ENCODE measurements around the gene B3GNT4. TPM values are rescaled to one million over a fixed set of nuclear protein-coding genes. Genes with fewer than 3 reads are reported as not detected.
A peak's percentile ranks its signal among the peaks of the same experiment; 100 is the strongest.

The B3GNT4 gene
- total and polyA plus RNA-seq, 7 donors, result under 0.01 to 1.0 (median 0.55) TPM; not detected in 2

- Histone ChIP-seq H3K27ac (peak within 1 kb of the TSS; percentile 94 to 98 (median 96)), H3K9me3 (no peaks in the 10 kb centered on the region), H3K36me3 (peaks cover 7 to 49% (median 12%) of the 10 kb centered on the region in 4 donors), H3K27me3 (no peaks in the 10 kb centered on the region), H3K4me1 (peaks cover 0 to 36% (median 25%) of the 10 kb centered on the region in 4 donors), H3K4me3 (peak within 1 kb of the TSS; percentile 74 to 93 (median 84))
- intact Hi-C loops (cut with DNase I), result loop anchor here (5.0 to 10.0 kb wide), 2 partner anchors 41 to 201 kb away; partner anchors contain the start of genes BCL7A and VPS33A
- TF ChIP-seq EP300 (IDR thresholded peaks at IDR 0.05), result peak in 1 of 4 donors; percentile 6
- peak; percentile 97 for TF ChIP-seq POLR2A (IDR thresholded peaks at IDR 0.05)
- TF ChIP-seq CTCF (IDR thresholded peaks at IDR 0.05), result no peak
- peak; percentile 99 to 100 (median 99) for TF ChIP-seq POLR2AphosphoS5 (IDR thresholded peaks at IDR 0.05)
- peak; percentile 100 for DNase-seq
- WGBS, 2 donors, result 0% methylated on average over 74 of the region's 74 CpGs
Observed at GRCh38 chr12:122225683-122226365, 22.3 kb downstream of the B3GNT4 start, which contains the start of gene DIABLO. TSS of gene DIABLO (minus strand) at chr12:122226052. CDS start at chr12:122226014, 38 bp downstream.

- H3K9me3 ChIP-seq, result no peaks in the 10 kb centered on the region
- intact Hi-C loops (cut with DNase I), result loop anchor here (5.0 to 10.0 kb wide), 2 partner anchors 41 to 202 kb away; partner anchors contain the start of genes BCL7A and VPS33A
- peaks cover 6 to 49% (median 14%) of the 10 kb centered on the region in 4 donors for H3K36me3 ChIP-seq
- peak overlapping the region; percentile 35 to 94 (median 62) for H3K27ac ChIP-seq
- DNase-seq, result peak; percentile 66
- H3K4me3 ChIP-seq, result peak overlapping the region; percentile 20 to 93 (median 45)
- H3K4me1 ChIP-seq, result peaks cover 0 to 36% (median 25%) of the 10 kb centered on the region in 4 donors
- TF ChIP-seq POLR2AphosphoS5 (IDR thresholded peaks at IDR 0.05) (no peak), EP300 (IDR thresholded peaks at IDR 0.05) (no peak), POLR2A (IDR thresholded peaks at IDR 0.05) (no peak), CTCF (IDR thresholded peaks at IDR 0.05) (no peak)
- WGBS, 2 donors, result 9 to 19% methylated on average over 55 of the region's 55 CpGs
- H3K27me3 ChIP-seq, result no peaks in the 10 kb centered on the region
Observed at GRCh38 chr12:122226366-122227125, 23.0 kb downstream of the B3GNT4 start.

- no peak for TF ChIP-seq POLR2AphosphoS5 (IDR thresholded peaks at IDR 0.05)
- TF ChIP-seq CTCF (IDR thresholded peaks at IDR 0.05), result no peak
- TF ChIP-seq POLR2A (IDR thresholded peaks at IDR 0.05), result no peak
- TF ChIP-seq EP300 (IDR thresholded peaks at IDR 0.05), result no peak
- Histone ChIP-seq H3K9me3 (no peaks in the 10 kb centered on the region), H3K27me3 (no peaks in the 10 kb centered on the region), H3K27ac (no peak overlapping the region), H3K4me1 (peaks cover 0 to 36% (median 25%) of the 10 kb centered on the region in 4 donors), H3K4me3 (no peak overlapping the region), H3K36me3 (peaks cover 0 to 49% (median 20%) of the 10 kb centered on the region in 4 donors)
- 80 to 94% methylated on average over 17 of the region's 17 CpGs for WGBS, 2 donors
- no peak for DNase-seq
- intact Hi-C loops (cut with DNase I), result loop anchor here (5.0 to 10.0 kb wide), 2 partner anchors 40 to 203 kb away; partner anchors contain the start of genes BCL7A and VPS33A
Observed at GRCh38 chr12:122227341-122227740, 23.8 kb downstream of the B3GNT4 start.

- TF ChIP-seq EP300 (IDR thresholded peaks at IDR 0.05) (no peak), CTCF (IDR thresholded peaks at IDR 0.05) (no peak), POLR2AphosphoS5 (IDR thresholded peaks at IDR 0.05) (no peak), POLR2A (IDR thresholded peaks at IDR 0.05) (no peak)
- no peaks in the 10 kb centered on the region for H3K27me3 ChIP-seq
- no peak overlapping the region for H3K27ac ChIP-seq
- intact Hi-C loops (cut with DNase I), result loop anchor here (5.0 to 10.0 kb wide), 2 partner anchors 39 to 203 kb away; partner anchors contain the start of genes BCL7A and VPS33A
- DNase-seq, result no peak
- no peak overlapping the region for H3K4me3 ChIP-seq
- 89 to 95% methylated on average over 5 of the region's 5 CpGs for WGBS, 2 donors
- peaks cover under 1 to 49% (median 27%) of the 10 kb centered on the region in 4 donors for H3K36me3 ChIP-seq
- no peaks in the 10 kb centered on the region for H3K9me3 ChIP-seq
- peaks cover 0 to 34% (median 25%) of the 10 kb centered on the region in 4 donors for H3K4me1 ChIP-seq
Observed at GRCh38 chr12:122228092-122228491, 24.6 kb downstream of the B3GNT4 start.

All from sigmoid colon (tissue), 7 donors.